Mammary epithelial cell (primary cell): Measurements from ENCODE around the gene GNRH2.

ENCODE experiments used
- EZH2 ChIP-seq: IDR thresholded peaks from 2 replicates; pipeline ENCODE4 v1.6.1; 2012; ENCODE audit warnings: low read length, inconsistent platforms, borderline replicate concordance
- TF ChIP-seq, protein P1 (sequence below), 2 donors: IDR thresholded peaks in 1 of 2; conservative IDR thresholded peaks in 1 of 2; 2 replicates each; pipeline ENCODE4 v1.5.1; 2011 to 2012; ENCODE audit warnings: inconsistent platforms in 2 of 2, low read length in 2 of 2, mild to moderate bottlenecking in 2 of 2, control low read depth in 1 of 2, low read depth in 1 of 2; ENCODE audit not compliant: insufficient read depth in 1 of 2; ENCODE audit errors: extremely low read depth in 1 of 2

DNA sequence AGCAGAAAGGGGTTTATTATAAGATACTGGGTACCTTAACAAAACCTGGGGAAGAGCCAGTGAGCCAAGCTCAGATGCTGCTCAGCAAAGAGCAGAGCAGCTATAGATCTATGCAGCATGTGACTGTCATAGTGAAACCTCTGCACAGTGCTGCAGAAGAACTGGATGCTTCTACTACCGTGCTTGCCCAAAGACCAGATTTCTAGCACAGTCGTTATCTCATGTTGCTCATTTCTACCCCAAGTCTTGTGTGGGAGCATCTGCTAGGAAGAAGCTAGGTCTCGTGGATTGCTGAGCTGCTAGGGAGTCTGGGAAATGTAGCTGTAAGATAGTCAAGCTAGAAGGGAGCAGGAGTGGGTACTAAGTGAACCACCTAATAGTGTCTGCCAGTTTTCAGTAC lies 31.7 kb upstream of the GNRH2 start:
- TF ChIP-seq, protein P1, sequence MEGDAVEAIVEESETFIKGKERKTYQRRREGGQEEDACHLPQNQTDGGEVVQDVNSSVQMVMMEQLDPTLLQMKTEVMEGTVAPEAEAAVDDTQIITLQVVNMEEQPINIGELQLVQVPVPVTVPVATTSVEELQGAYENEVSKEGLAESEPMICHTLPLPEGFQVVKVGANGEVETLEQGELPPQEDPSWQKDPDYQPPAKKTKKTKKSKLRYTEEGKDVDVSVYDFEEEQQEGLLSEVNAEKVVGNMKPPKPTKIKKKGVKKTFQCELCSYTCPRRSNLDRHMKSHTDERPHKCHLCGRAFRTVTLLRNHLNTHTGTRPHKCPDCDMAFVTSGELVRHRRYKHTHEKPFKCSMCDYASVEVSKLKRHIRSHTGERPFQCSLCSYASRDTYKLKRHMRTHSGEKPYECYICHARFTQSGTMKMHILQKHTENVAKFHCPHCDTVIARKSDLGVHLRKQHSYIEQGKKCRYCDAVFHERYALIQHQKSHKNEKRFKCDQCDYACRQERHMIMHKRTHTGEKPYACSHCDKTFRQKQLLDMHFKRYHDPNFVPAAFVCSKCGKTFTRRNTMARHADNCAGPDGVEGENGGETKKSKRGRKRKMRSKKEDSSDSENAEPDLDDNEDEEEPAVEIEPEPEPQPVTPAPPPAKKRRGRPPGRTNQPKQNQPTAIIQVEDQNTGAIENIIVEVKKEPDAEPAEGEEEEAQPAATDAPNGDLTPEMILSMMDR (conservative IDR thresholded peaks at IDR 0.05 in 1 of 2, IDR thresholded peaks at IDR 0.05 in 1 of 2; ENCODE audit: extremely low read depth in 1 of 2, insufficient read depth in 1 of 2, low read depth in 1 of 2, low read length in 2 of 2), result no peak
- no peak for TF ChIP-seq EZH2
